ENCODE results near the gene RPL10. TPM values are rescaled to one million over a fixed set of nuclear protein-coding genes. Genes with fewer than 3 reads are reported as not detected.

The RPL10 gene
- total and polyA plus RNA-seq, 5 experiments from 2014 or later = 4,733 to 7,081 (median 5,585) TPM

DNA sequence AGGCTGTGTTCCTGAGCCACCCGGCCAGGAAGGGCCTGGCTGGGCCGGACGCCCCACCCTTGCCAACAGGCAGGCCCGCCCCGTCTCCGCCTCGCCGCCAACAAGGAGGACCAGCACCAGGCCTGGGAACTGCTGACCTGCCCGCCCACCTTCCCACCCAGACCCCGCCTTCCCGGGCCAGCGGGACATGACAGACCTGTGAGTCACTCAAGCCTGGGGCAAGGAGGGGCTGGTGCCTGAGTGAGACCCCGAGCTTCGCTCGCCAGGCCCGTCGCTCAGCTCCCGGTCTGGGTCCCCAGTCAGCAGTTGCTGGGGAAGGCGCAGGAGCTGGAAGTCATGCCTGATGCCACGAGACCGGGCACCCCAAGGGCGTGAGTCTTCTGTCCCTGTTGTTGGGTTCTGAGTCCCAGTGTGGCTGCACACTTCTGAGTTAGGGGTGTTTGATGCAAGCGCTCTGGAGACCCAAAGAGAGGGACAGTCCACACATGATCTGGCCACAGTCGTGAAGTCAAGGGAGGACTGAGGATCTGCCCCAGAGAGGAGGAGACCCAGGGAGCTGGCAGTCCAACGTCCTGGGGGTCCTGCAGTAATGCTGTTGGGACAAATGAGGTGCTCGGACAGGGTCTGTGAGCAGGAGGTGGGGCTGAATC is 11.2 kb downstream of the RPL10 start, which contains the start of gene DNASE1L1:
TSS of gene DNASE1L1 (minus strand) at position 33 of the 650 bp plus-strand sequence. CDS start 3,686 bp downstream, outside the sequence.
- Mint-ChIP-seq H3K27me3 (no peaks in the 10 kb centered on the region), H3K4me1 (peaks cover 12 to 22% (median 16%) of the 10 kb centered on the region in 4 donors), H3K9me3 (peaks cover 0 to 2% (median 0%) of the 10 kb centered on the region in 9 donors), H3K36me3 (peaks cover 0 to 8% (median 0%) of the 10 kb centered on the region in 3 donors), H3K4me3 (peak within 1 kb of the TSS in 9 of 10 donors; percentile 20 to 81 (median 69)), H3K27ac (peak within 1 kb of the TSS in 8 of 10 donors; percentile 37 to 95 (median 70))
- ATAC-seq (peak in 1 of 2 donors; percentile 8), DNase-seq (peak in 2 of 10 donors; percentile 15 to 16)
- POLR2A ChIA-PET = interaction anchor here (0.6 to 5.7 kb wide), 5 partner anchors 10 to 133 kb away, joined by 3 to 101 read pairs (median 4); partner anchors contain the start of genes RPL10, SLC10A3 and UBL4A

- Mint-ChIP-seq H3K27ac (peak overlapping the region in 9 of 10 donors; percentile 43 to 92 (median 85)), H3K27me3 (no peaks in the 10 kb centered on the region)
- POLR2A ChIA-PET = interaction anchor here (0.6 to 5.7 kb wide), 13 partner anchors 12 to 115 kb away, joined by 3 to 101 read pairs (median 5); partner anchors contain the start of genes ATP6AP1, EMD, FAM3A and RPL10
Measured at GRCh38 chrX:154411981-154412340, 13.8 kb downstream of the RPL10 start.

GRCh38 chrX:154412468-154412867 is 14.3 kb downstream of the RPL10 start:
- DNase-seq = peak in 3 of 10 donors; percentile 32 to 70 (median 39)
- peak; percentile 46 to 66 for ATAC-seq
- Mint-ChIP-seq H3K27me3 (no peaks in the 10 kb centered on the region), H3K4me3 (peak overlapping the region; percentile 73 to 88 (median 82)), H3K9me3 (peaks cover 0 to 2% (median 0%) of the 10 kb centered on the region in 9 donors), H3K36me3 (peaks cover 0 to 14% (median 0%) of the 10 kb centered on the region in 3 donors), H3K4me1 (peaks cover 12 to 22% (median 16%) of the 10 kb centered on the region in 4 donors), H3K27ac (peak overlapping the region; percentile 48 to 92 (median 85))
- POLR2A ChIA-PET = interaction anchor here (0.6 to 5.7 kb wide), 13 partner anchors 13 to 115 kb away, joined by 3 to 101 read pairs (median 5); partner anchors contain the start of genes ATP6AP1, EMD, FAM3A and RPL10

More at GRCh38 chrX:154411981-154412340, 13.8 kb downstream of the RPL10 start:
- ATAC-seq (peak; percentile 61 to 62), DNase-seq (peak in 6 of 10 donors; percentile 22 to 70 (median 36))
- peaks cover 0 to 14% (median 0%) of the 10 kb centered on the region in 3 donors for H3K36me3 Mint-ChIP-seq
- H3K4me1 Mint-ChIP-seq = peaks cover 12 to 22% (median 16%) of the 10 kb centered on the region in 4 donors
- peak overlapping the region; percentile 73 to 88 (median 82) for H3K4me3 Mint-ChIP-seq
- H3K9me3 Mint-ChIP-seq = peaks cover 0 to 2% (median 0%) of the 10 kb centered on the region in 9 donors

DNA sequence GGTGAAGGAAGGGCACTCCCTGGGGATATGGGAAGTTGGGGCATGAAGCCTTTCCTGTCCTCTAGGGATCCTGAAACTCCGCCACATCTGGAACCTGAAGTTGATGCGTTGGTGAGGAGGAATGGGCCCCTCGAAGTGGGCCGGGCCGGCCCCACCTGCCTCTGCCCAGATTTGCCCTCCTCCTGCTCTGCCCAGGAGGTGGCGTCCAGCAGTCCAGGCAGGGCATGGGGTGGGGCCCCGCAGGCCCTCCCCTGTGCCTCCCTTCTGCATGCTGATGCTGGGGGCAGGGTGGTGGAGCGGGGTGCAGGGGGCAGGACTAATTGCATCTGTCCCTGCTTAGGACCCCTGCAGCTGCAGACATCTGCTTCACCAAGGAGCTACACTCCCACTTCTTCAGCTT is 15.0 kb downstream of the RPL10 start:
- POLR2A ChIA-PET = interaction anchor here (0.6 to 5.7 kb wide), 6 partner anchors 14 to 102 kb away, joined by 3 to 101 read pairs (median 8); partner anchors contain the start of genes ATP6AP1, EMD, FAM3A and RPL10
- no peak for DNase-seq
- H3K36me3 Mint-ChIP-seq = peaks cover 0 to 14% (median 0%) of the 10 kb centered on the region in 3 donors
- peak overlapping the region in 5 of 10 donors; percentile 52 to 91 (median 74) for H3K27ac Mint-ChIP-seq
- no peak for ATAC-seq
- peak overlapping the region in 4 of 10 donors; percentile 36 to 83 (median 78) for H3K4me3 Mint-ChIP-seq
- H3K4me1 Mint-ChIP-seq = peaks cover 12 to 20% (median 16%) of the 10 kb centered on the region in 4 donors
- H3K27me3 Mint-ChIP-seq = no peaks in the 10 kb centered on the region
- H3K9me3 Mint-ChIP-seq = peaks cover 0 to 2% (median 0%) of the 10 kb centered on the region in 9 donors

DNA sequence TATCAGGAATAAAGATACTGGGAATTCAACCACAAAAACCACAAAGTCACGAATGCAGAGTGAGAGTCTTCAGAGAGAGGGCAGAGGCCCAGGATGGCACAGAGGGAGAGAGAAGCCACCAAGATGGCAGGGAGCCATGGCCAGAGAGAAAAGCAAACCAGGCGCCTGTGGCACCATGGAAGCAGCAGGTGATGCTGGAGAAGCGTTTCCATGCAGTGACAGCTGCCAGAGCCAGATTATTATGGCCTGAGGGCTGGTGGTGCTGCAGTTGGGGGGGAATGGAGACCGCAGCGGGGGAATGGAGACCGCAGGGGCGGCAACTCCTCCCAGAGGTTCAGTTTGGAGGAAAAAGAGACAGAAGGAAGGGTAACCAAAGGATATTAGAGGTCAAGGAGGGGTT is 19.0 kb downstream of the RPL10 start:
- peak overlapping the region in 2 of 10 donors; percentile 57 to 61 for H3K27ac Mint-ChIP-seq
- peaks cover 0 to 14% (median 0%) of the 10 kb centered on the region in 3 donors for H3K36me3 Mint-ChIP-seq
- POLR2A ChIA-PET = no interaction called here
- ATAC-seq = no peak
- peaks cover 3 to 7% (median 6%) of the 10 kb centered on the region in 4 donors for H3K4me1 Mint-ChIP-seq
- no peaks in the 10 kb centered on the region for H3K27me3 Mint-ChIP-seq
- DNase-seq = no peak
- H3K4me3 Mint-ChIP-seq = no peak overlapping the region
- no peaks in the 10 kb centered on the region for H3K9me3 Mint-ChIP-seq

DNA sequence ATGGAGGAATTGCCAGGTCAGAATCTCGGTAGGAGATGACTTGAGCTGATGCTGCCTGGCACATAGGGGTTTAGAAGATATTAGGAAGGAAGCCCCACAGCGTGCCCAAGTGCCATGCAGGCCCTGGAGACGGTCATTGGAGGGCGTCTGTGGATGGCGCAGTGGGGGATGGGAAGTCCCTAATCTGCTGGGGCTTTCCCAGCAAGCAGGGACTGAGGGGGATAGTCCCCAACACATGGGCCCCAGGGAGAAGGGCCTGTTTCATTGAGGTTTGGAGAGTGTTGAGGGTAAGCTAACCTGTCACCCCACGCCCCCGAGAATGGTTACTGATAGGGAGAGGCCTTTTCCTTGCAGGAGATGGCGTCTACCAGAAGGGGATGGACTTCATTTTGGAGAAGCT is 21.0 kb downstream of the RPL10 start:
- H3K4me1 Mint-ChIP-seq = peaks cover 0 to 2% (median under 1%) of the 10 kb centered on the region in 4 donors
- no peak overlapping the region for H3K27ac Mint-ChIP-seq
- H3K4me3 Mint-ChIP-seq = no peak overlapping the region
- no peak for ATAC-seq
- DNase-seq = no peak
- H3K36me3 Mint-ChIP-seq = peaks cover 0 to 8% (median 0%) of the 10 kb centered on the region in 3 donors
- H3K27me3 Mint-ChIP-seq = no peaks in the 10 kb centered on the region
- peaks cover 0 to 2% (median 0%) of the 10 kb centered on the region in 9 donors for H3K9me3 Mint-ChIP-seq
- POLR2A ChIA-PET = no interaction called here

GRCh38 chrX:154419688-154420401 is 21.7 kb downstream of the RPL10 start:
- Mint-ChIP-seq H3K27me3 (no peaks in the 10 kb centered on the region), H3K36me3 (peaks cover 0 to 7% (median 0%) of the 10 kb centered on the region in 3 donors), H3K4me1 (peaks cover 0 to 4% (median 2%) of the 10 kb centered on the region in 4 donors), H3K27ac (peak overlapping the region in 1 of 10 donors; percentile 58), H3K9me3 (peaks cover 0 to 2% (median 0%) of the 10 kb centered on the region in 9 donors), H3K4me3 (no peak overlapping the region)
- DNase-seq (no peak), ATAC-seq (no peak)
- POLR2A ChIA-PET = interaction anchor here (1.9 kb wide), 1 partner anchor 9 kb away, joined by 7 read pairs; the partner anchor contains the start of gene TAFAZZIN

DNA sequence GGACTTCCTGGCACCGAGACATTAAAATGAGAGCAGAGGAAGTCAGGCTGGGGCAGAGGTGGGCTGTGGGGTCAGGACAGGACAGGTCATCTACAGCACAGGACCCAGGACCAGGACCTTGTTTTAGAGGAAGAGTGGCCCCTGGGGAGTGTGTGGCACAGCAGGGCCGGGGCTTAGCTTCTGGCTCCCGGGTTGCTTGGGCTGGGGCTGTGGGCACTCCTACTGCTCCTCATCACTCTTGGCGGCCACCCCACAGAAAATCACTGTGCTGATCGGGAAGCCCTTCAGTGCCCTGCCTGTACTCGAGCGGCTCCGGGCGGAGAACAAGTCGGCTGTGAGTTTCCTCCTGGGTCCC is 22.2 kb downstream of the RPL10 start:
- no peaks in the 10 kb centered on the region for H3K27me3 Mint-ChIP-seq

DNA sequence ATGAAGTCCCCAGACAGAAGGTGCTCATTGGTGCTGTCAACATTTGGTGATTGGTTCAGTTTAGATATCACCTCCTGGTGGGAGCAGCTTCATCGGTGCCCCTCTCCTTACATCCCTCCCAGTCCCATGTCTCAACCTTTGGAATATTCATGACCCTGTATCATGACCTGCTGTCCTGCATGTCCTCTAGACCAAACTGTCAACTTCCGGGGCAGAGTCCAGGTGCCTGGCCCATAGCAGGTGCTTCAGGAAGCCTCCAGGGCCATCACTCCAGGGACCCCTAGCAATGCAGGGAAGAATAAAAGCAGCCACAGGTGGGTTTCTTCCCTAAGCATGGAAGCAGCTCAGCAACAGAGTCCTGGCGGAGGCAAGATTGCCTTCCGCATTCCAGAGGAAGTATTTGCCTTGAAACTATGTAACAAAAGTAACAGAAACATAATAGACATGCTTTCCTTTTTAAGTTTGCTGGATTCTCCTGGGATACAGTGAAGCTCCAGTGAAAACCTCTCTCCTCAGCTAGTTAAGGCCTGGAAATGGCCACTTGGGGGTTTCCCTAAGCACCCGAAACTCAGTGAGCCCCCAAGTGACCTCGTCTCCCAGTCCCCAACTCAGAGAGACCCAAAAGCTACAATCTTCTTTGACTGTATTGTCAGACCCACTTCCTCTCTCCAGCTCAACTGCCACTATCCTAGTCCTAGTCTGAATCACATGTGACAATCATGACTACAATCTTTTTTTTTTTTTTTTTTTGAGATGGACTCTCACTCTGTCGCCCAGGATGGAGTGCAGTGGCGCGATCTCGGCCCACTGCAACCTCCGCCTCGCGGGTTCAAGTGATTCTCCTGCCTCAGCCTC is 29.0 kb downstream of the RPL10 start:
- peak overlapping the region in 4 of 10 donors; percentile 20 to 69 (median 48) for H3K27ac Mint-ChIP-seq
- no peaks in the 10 kb centered on the region for H3K27me3 Mint-ChIP-seq
- H3K9me3 Mint-ChIP-seq = peaks cover 0 to 2% (median 0%) of the 10 kb centered on the region in 9 donors
- peaks cover 0 to 10% (median 0%) of the 10 kb centered on the region in 3 donors for H3K36me3 Mint-ChIP-seq
- DNase-seq = no peak
- peak overlapping the region in 6 of 10 donors; percentile 4 to 83 (median 12) for H3K4me3 Mint-ChIP-seq
- POLR2A ChIA-PET = interaction anchor here (0.7 to 3.6 kb wide), 8 partner anchors 12 to 316 kb away, joined by 3 to 37 read pairs (median 5); partner anchors contain the start of genes RPL10 and TAFAZZIN
- H3K4me1 Mint-ChIP-seq = peaks cover 10 to 34% (median 27%) of the 10 kb centered on the region in 4 donors
- ATAC-seq = no peak

More for the DNA sequence above, 22.2 kb downstream of the RPL10 start:
- no peak for DNase-seq
- H3K9me3 Mint-ChIP-seq = peaks cover 0 to 2% (median 0%) of the 10 kb centered on the region in 9 donors
- peaks cover 0 to 4% (median 2%) of the 10 kb centered on the region in 4 donors for H3K4me1 Mint-ChIP-seq
- ATAC-seq = no peak
- H3K27ac Mint-ChIP-seq = peak overlapping the region in 1 of 10 donors; percentile 58
- H3K36me3 Mint-ChIP-seq = peaks cover 0 to 4% (median 0%) of the 10 kb centered on the region in 3 donors
- POLR2A ChIA-PET = interaction anchor here (1.9 kb wide), 1 partner anchor 10 kb away, joined by 7 read pairs; the partner anchor contains the start of gene TAFAZZIN
- H3K4me3 Mint-ChIP-seq = no peak overlapping the region

- ATAC-seq (peak; percentile 97 to 98), DNase-seq (peak; percentile 73 to 92 (median 84))
- Mint-ChIP-seq H3K36me3 (peaks cover 0 to 15% (median 0%) of the 10 kb centered on the region in 3 donors), H3K4me3 (peak within 1 kb of the TSS; percentile 73 to 89 (median 82)), H3K9me3 (peaks cover 0 to 2% (median 0%) of the 10 kb centered on the region in 9 donors), H3K27me3 (no peaks in the 10 kb centered on the region), H3K27ac (peak within 1 kb of the TSS; percentile 76 to 92 (median 88)), H3K4me1 (peaks cover 10 to 34% (median 27%) of the 10 kb centered on the region in 4 donors)
- POLR2A ChIA-PET = interaction anchor here (0.5 to 3.6 kb wide), 19 partner anchors 10 to 121 kb away, joined by 3 to 37 read pairs (median 4); partner anchors contain the start of genes IKBKG, PLXNA3, RPL10 and SLC10A3
Measured at GRCh38 chrX:154428176-154429171, 30.3 kb downstream of the RPL10 start, which contains the start of gene ATP6AP1. TSS of gene ATP6AP1 (plus strand) at chrX:154428677. CDS start at chrX:154428693, 16 bp downstream.
